A549 treated with RU486 at 1 μM for 4 hours (cell line): ENCODE data around the gene VAC14. TPM values are rescaled to one million over a fixed set of nuclear protein-coding genes. Genes with fewer than 3 reads are reported as not detected.

Source experiments
- total RNA-seq: library from RNA; stranded (reverse); fragments of 200-300 nt; extraction: Qiagen RNA extraction; gene quantifications from 5 replicates; pipeline ENCODE4 v1.2.3, GENCODE V29; 2022; ENCODE audit warnings: low read depth

The VAC14 gene
- total RNA-seq: 27.6 to 37.1 TPM (median 35.7 TPM) in 5 replicates

DNA sequence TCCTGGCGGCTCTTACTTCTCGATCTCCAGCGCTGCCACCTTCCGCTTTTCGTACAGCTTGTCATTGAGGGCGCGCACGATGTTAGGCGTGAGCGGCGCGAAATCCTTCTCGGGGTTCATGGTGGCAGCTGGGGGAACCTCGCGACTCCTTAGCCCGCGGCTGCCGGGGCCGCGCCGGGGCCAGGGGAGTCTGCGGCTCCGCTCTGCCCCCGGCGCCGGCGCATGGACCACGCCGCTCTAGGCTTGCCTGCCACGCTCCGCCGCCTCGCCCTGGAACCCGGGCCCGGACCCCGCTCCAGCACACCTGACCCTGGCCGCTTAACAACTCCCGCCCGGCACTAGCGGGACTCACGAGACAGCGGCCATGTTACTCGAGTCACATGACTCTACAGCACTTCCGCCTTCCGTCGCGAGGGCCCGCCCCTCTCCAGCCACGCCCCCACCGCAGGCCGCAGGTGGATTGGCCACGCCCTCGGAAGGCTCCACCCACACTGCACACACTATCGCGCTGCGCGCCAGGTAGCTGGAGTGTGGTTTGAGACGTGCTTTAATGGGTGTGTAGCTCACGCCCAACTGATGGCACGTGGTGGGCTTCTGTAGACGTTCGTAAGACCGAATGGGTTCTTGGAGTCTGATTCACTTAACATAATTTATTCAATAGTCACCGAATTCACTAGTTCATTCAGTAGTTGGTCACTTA, at the start of gene VAC14:
Gene VAC14 (minus strand): TSS at position 378 of the 700 bp plus-strand sequence. CDS start 258 bp downstream, at position 120.

DNA sequence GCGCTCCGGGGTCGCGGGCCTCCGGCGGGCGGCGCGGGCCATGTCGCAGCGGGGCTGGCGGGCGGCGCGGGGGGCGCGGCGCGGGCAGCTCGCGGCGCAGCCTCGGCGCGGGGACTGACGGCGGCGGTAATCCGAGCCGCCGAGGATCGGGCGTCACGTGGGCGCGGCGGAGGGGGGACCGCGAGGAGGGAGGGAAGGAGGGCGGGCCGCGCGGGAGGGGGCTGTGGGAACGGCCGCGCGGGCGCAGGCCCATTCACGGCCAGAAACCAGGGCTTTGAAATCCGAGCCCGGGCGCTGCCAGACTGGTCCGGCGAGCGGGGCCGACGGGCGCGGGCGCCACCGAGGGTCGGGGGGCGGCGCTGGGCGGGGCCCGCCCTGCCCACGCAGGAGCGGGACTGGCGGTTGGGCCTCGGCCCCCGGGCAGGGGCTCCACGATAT, 115.0 kb downstream of the VAC14 start, which contains the start of gene MTSS2:
Gene MTSS2 (minus strand): TSS at position 116 of the 438 bp plus-strand sequence. CDS start 262 bp downstream, outside the sequence.

GRCh38 chr16:70646260-70647241, 154.4 kb downstream of the VAC14 start, which contains the start of gene IL34:
TSS of gene IL34 (plus strand) at chr16:70646559. CDS start at chr16:70646948, 389 bp downstream.

Other genes with a start within 250 kb of the VAC14 start
- gene IL34, start 154.6 kb downstream of the VAC14 start, total RNA-seq: 0.46 to 1.3 TPM (median 0.71 TPM) in 5 replicates
- 32.6 to 51.0 TPM (median 46.6 TPM) in 5 replicates for gene MTSS2, start 115.1 kb downstream of the VAC14 start, total RNA-seq